ENCODE data around the gene B3GALT6.

Gene B3GALT6

GRCh38 chr1:1226566-1227362 lies 5.3 kb upstream of the B3GALT6 start:
- DNase-seq (ENCODE audit: extremely low read depth, low read depth) = no peak
- TF ChIP-seq CTCF (IDR thresholded peaks at IDR 0.05; ENCODE audit: low read depth, low read length) = no peak

- no peak for TF ChIP-seq CTCF (IDR thresholded peaks at IDR 0.05; ENCODE audit: low read depth, low read length)
- DNase-seq (ENCODE audit: extremely low read depth, low read depth) = no peak
These were observed 4.7 kb upstream of the B3GALT6 start for GRCh38 chr1:1227386-1227785.

- no peak for DNase-seq (ENCODE audit: extremely low read depth, low read depth)
- no peak for TF ChIP-seq CTCF (IDR thresholded peaks at IDR 0.05; ENCODE audit: low read depth, low read length)
These were observed 3.9 kb upstream of the B3GALT6 start for GRCh38 chr1:1228187-1228586.

- no peak for TF ChIP-seq CTCF (IDR thresholded peaks at IDR 0.05; ENCODE audit: low read depth, low read length)
- no peak for DNase-seq (ENCODE audit: extremely low read depth, low read depth)
These were observed 3.3 kb upstream of the B3GALT6 start for GRCh38 chr1:1228596-1229321.

GRCh38 chr1:1229770-1230169 lies 2.3 kb upstream of the B3GALT6 start:
- no peak for TF ChIP-seq CTCF (IDR thresholded peaks at IDR 0.05; ENCODE audit: low read depth, low read length)
- no peak for DNase-seq (ENCODE audit: extremely low read depth, low read depth)

- peak; percentile 23 for DNase-seq (ENCODE audit: extremely low read depth, low read depth)
- peak; percentile 32 for TF ChIP-seq CTCF (IDR thresholded peaks at IDR 0.05; ENCODE audit: low read depth, low read length)
These were observed 1.2 kb upstream of the B3GALT6 start for GRCh38 chr1:1230656-1231399.

All from AG09319 (cell line).